Stimulated activated CD4-positive, alpha-beta T cell treated with anti-CD3 and anti-CD28 coated beads, Interleukin-1b, Interleukin-23, amount 100 ng/mL, for 1 hour (primary cell): Measurements from ENCODE around the gene NKAIN2.
"Not testable (repeated sequence)": the region's sequence is repeated elsewhere in the genome, so short reads cannot be mapped to it uniquely, and the experiment has no call there.

Experiments used
- DNase-seq, 2 donors: peaks; one replicate each; pipeline ENCODE4 v3.0.0-alpha.2; 2020; ENCODE audit warnings: low read depth in 2 of 2

Gene NKAIN2

GRCh38 chr6:124433387-124434160 is 629.9 kb downstream of the NKAIN2 start:
- DNase-seq: no peak

GRCh38 chr6:124434421-124434820 is 630.8 kb downstream of the NKAIN2 start:
- DNase-seq: no peak

DNA sequence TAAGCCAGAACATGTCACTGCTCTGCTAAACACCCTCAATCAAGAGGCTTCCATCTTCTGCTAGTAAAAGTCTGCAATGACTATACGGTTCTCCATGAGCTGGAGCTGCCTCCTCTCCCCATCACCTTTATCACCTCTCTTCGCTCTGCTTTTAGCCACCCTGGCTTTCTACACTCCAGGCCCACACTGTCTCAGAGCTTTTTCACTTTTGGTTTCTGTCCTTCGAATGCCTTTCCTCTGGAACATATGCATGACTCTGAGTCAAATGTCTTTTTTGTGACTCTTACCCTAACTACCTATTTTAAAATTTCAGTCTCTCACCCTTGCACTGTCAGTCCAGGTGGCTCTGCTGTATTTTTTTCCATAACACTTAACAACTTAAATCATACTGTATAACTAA is 633.1 kb downstream of the NKAIN2 start:
- DNase-seq: no peak

- DNase-seq: no peak
Observed at GRCh38 chr6:124438546-124439065, 634.9 kb downstream of the NKAIN2 start.

GRCh38 chr6:124441450-124441849 is 637.8 kb downstream of the NKAIN2 start:
- no peak for DNase-seq

- no peak for DNase-seq
Observed at GRCh38 chr6:124443541-124443940, 639.9 kb downstream of the NKAIN2 start.

DNA sequence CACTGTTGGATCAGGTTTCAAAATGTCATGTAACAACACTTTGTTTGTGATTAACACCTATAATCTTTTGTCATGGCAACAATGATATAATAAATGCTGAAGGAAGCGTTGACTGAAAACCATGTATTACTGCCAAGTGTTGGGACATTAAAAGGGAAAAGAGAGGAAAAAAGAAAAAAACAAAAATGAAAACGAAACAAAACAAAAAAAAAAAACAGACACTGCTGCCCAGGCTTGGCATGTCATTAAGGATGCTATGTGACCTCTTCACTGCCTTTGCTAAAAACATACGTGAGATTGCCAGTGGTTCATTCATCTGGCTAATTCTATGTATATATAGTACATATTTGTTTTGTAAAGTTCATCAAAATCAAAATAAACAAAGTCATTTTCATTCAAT is 641.9 kb downstream of the NKAIN2 start:
- DNase-seq: no peak

DNA sequence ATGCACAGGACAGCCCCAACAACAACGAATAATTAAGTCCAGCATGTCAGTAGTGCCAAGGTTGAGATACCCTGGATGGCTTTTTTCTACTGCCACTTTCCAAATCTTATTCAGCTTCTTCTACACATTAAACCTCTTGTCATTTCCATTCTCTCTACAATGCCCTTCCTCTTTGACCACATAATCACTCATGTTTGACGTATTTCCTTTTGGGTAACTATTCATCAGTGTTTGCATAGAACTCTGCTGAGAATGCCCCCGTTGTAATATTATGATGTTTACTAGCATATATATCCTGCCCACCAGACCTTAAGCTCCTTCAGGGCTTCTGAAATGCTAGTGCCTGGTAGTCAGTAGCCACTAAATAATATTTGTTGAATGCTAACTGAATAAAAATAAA is 643.3 kb downstream of the NKAIN2 start:
- no peak for DNase-seq

DNA sequence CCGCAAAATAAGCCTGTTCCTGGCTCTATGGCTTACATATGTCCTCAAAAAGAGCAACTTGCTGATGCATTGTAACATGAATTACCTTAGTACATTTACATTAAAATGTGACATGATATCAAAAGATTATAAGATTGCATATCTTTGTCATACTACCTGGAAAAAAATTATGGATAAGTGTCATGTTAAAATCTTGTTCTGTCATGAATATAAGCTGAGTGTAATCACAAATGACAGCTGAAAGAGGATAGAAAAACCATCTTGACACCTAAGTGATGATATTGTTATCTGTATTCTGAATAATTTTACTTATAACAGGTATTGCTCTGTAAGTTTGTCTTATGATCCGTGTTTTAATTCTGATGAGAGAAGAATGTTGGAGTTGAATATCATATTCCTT is 655.6 kb downstream of the NKAIN2 start:
- DNase-seq: no peak

- no peak for DNase-seq
Observed at GRCh38 chr6:124462750-124463149, 659.1 kb downstream of the NKAIN2 start.

- no peak for DNase-seq
Observed at GRCh38 chr6:124463271-124463670, 659.6 kb downstream of the NKAIN2 start.

DNA sequence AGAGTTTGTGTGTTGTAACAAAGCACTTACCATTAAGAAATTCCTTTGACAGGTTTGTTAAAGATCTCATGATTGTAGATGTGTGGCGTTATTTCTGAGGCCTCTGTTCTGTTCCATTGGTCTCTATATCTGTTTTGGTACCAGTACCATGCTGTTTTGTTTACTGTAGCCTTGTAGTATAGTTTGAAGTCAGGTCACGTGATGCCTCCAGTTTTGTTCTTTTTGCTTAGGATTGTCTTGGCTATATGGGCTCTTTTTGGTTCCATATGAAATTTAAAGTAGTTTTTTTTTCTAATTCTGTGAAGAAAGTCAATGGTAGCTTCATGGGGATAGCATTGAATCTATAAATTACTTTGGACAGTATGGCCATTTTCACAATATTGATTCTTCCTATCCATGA is 660.9 kb downstream of the NKAIN2 start:
- DNase-seq: not testable (repeated sequence)

DNA sequence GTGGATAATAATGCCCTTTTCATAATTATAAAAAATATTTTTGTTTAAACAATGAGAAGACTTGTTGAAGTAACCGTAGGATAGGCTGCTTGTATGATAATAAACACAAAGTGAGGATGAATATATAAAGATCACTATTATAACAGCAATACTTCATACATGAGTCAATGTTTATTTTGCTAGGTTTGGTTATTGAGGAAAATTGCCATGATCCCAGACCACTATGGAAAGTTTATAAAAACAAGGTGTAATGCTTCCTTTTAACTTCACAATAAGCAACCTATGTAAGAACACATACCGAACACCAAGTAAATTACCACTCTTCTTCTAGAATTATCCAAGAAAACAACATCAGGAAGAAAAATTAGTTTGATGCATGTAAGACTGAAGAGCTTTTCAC is 663.3 kb downstream of the NKAIN2 start:
- DNase-seq: no peak

DNA sequence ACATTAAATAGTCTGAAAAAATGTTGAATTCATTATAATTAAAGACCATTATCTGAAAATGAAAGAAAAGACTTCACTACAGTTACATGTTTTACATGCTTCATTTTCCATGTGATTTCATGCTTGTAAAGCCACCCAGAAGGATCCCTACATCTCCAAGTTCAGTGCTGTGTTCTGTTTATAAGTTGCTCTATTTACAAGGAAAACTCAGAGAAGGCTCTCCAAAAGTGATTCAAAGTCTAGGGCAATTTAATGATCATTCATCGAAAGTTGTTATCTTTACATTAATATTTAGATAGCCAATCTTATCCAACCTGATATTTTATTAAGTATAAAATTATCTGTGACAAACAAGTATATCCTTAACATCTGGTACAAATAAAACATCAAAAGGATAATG is 663.7 kb downstream of the NKAIN2 start:
- DNase-seq: no peak

DNA sequence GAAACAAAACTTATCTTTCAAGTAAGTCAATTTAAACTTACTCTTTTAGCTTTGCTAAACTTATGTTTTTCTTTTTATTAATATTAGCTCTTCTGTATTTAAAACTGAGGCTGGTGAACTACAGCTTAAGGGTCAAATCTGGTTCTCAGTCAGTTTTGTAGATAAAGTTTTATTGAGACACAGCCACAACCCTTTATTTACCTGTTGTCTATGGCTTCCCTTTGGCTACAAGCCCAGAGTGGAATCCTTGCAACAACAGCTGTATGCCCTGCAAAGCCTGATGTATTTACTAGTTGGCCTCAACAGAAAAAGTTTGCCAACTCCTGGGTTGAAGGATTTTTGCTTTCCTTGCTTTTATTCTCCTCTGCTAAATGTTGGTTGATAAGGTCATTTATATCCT is 667.1 kb downstream of the NKAIN2 start:
- no peak for DNase-seq

DNA sequence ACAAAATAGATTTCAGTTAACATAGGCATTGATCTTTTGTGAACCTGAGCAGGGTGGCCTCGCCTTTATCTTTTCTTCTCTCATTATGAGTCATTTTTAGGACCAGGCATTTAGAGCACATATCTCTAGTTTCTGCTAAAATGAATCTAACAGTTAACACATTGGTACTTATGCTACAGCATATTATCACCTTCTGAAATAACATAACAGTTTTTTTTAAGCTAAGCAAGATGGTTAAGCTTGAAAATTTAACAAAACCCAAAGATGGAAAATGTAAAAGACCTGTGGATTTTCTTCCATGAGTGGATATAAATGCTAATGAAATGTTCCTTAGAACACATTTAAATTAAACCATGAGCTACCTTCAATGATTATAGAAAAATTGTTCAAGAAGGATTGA is 671.5 kb downstream of the NKAIN2 start:
- DNase-seq: no peak

DNA sequence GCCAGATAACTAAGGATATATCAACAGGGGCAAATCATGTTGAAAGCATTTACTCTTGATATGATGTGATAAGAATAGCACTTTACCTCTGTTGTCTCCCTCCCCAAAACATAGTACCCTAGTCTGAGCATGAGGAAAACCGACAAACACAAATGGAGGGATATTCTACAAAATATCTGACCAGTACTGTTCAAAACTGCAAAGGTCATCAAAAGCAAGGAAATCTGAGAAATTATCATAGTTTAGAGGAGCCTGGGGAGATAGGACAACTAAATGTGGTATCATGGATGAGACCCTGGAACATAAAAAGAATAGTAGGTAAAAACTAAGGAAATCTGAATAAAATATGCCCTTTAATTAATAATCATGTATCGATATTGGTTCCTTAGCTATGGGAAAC is 675.2 kb downstream of the NKAIN2 start:
- no peak for DNase-seq

DNA sequence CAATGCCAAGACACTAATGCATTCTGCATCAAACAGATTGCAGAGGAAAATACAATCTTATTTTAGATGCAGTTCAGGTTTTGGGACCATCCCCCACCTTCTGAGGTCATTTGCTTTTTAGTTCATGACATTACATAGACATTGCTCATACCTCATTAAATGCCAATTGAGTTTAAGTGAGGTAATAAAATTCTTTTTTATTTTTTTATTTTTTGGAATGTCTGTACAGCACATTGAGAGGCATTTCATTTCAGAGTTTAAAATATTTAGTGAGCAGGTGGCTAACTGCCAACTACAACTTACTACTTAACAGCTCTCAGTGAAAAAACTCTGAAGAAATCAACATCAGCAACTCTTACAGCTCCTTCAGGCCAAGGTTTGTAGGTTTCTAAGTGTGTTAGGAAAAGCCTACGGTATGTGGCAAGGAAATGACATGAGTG is 676.3 kb downstream of the NKAIN2 start:
- no peak for DNase-seq

DNA sequence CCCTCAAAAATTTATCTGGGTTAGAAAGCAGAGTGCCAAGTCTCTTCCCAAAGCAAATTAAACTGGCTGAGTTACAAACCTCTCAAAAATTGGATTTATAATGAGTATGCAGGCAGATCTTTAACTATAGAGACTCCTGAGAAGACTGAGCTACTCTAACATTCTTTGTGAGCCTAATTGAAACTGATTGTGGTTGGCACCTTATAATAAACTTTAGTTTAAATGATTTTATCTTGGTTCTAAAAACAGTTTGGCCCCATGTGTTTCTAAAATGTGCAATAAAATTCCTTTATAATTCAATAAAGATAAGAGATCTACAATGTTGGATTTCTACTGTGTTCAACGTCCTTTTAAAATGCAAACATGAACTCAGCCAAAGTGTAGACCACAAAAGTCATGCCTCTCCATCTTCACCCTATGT is 678.4 kb downstream of the NKAIN2 start:
- DNase-seq: no peak

GRCh38 chr6:124487623-124488431 is 684.2 kb downstream of the NKAIN2 start:
- no peak for DNase-seq

GRCh38 chr6:124490122-124490521 is 686.5 kb downstream of the NKAIN2 start:
- no peak for DNase-seq

DNA sequence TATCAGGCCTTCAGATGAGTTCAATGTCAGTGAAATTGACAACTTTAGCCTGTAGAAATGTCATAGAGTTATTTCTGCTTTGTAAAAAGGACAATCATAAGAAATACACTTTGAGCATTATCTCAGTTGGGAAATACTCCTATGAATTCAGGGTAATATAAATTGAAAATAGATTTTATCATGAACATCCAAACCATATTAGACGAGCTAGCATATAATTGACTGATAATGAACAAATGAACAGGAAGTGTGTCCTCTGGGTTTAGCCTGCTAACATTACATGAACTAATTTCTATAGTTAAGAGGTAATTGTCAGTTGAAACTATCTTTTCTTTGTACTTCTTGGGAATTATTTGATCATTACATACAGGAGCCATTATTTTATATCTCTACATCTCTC is 689.6 kb downstream of the NKAIN2 start:
- DNase-seq: no peak
